CD8-positive, alpha-beta memory T cell (primary cell): Measurements from ENCODE around the gene BMP10. TPM values are rescaled to one million over a fixed set of nuclear protein-coding genes. Genes with fewer than 3 reads are reported as not detected.

Experiments
- CTCF ChIA-PET: fragments of 350-600 bp; sonication (Branson Sonifier 250); formaldehyde crosslinking; loops from one replicate; lab custom pipeline; 2021; ENCODE audit warnings: antibody characterized with exemption; lab: Charles Lee
- POLR2A ChIA-PET: fragments of 350-600 bp; sonication (Branson Sonifier 250); formaldehyde crosslinking; loops from one replicate; lab custom pipeline; 2021; ENCODE audit warnings: antibody characterized with exemption; lab: Charles Lee
- DNase-seq, 5 donors: peaks; one replicate each; pipeline versions ENCODE4 v3.0.0 to v3.0.0-alpha.2; 2020 to 2022; ENCODE audit warnings: mixed read lengths in 1 of 5
- H3K27ac ChIP-seq: one replicate; pipeline ENCODE4 v1.7.0; 2013; ENCODE audit warnings: low read depth, mild to moderate bottlenecking, low read length, moderate library complexity
- H3K27me3 ChIP-seq: 2 replicates; pipeline ENCODE4 v1.7.0; 2013; ENCODE audit warnings: low read length, mild to moderate bottlenecking; ENCODE audit not compliant: insufficient read depth, poor library complexity, severe bottlenecking
- H3K36me3 ChIP-seq: 2 replicates; pipeline ENCODE4 v1.7.0; 2013; ENCODE audit warnings: mild to moderate bottlenecking, low read length, moderate library complexity; ENCODE audit not compliant: insufficient read depth
- H3K4me1 ChIP-seq: 2 replicates; pipeline ENCODE4 v1.7.0; 2013; ENCODE audit warnings: mild to moderate bottlenecking, low read length, moderate library complexity; ENCODE audit not compliant: insufficient read depth
- H3K4me3 ChIP-seq: 2 replicates; pipeline ENCODE4 v1.7.0; 2013; ENCODE audit warnings: mild to moderate bottlenecking, low read length
- H3K9me3 ChIP-seq: 2 replicates; pipeline ENCODE4 v1.7.0; 2013; ENCODE audit warnings: mild to moderate bottlenecking, low read length
- H3K27ac Mint-ChIP-seq, 8 donors: one replicate each; pipeline ENCODE4 v1.8.0; 2020 to 2021; ENCODE audit warnings: mixed read lengths in 8 of 8, mild to moderate bottlenecking in 6 of 8, inconsistent platforms in 3 of 8, moderate library complexity in 3 of 8
- H3K27me3 Mint-ChIP-seq, 2 donors: one replicate each; pipeline ENCODE4 v1.8.0; 2020 to 2021; ENCODE audit warnings: mixed read lengths in 2 of 2, mild to moderate bottlenecking in 1 of 2, moderate library complexity in 1 of 2
- H3K36me3 Mint-ChIP-seq, 3 donors: one replicate each; pipeline ENCODE4 v1.8.0; 2020 to 2021; ENCODE audit warnings: mixed read lengths in 3 of 3, inconsistent platforms in 1 of 3, mild to moderate bottlenecking in 1 of 3
- H3K4me1 Mint-ChIP-seq, 3 donors: one replicate each; pipeline ENCODE4 v1.8.0; 2020 to 2021; ENCODE audit warnings: mixed read lengths in 3 of 3, inconsistent platforms in 1 of 3, mild to moderate bottlenecking in 1 of 3
- H3K4me3 Mint-ChIP-seq, 7 donors: one replicate each; pipeline ENCODE4 v1.8.0; 2020 to 2021; ENCODE audit warnings: mixed read lengths in 7 of 7, mild to moderate bottlenecking in 6 of 7, moderate library complexity in 4 of 7, inconsistent platforms in 2 of 7
- H3K9me3 Mint-ChIP-seq, 5 donors: one replicate each; pipeline ENCODE4 v1.8.0; 2020 to 2022; ENCODE audit warnings: mixed read lengths in 5 of 5, mild to moderate bottlenecking in 3 of 5, moderate library complexity in 2 of 5, inconsistent platforms in 1 of 5
- polyA plus RNA-seq: library from polyadenylated mRNA; unstranded; fragments of 300-500 nt; fragmentation: Illumina TruSeq; gene quantifications from one replicate; pipeline ENCODE4 v1.2.3, GENCODE V29; 2021
- total RNA-seq, 2 experiments: library from RNA; stranded (reverse); gene quantifications; one replicate each; pipeline ENCODE4 v1.2.3, GENCODE V29; 2021

The BMP10 gene
- total and polyA plus RNA-seq, 3 experiments from 2014 or later, result not detected

- Mint-ChIP-seq H3K4me3 (no peak overlapping the region), H3K36me3 (peaks cover 0 to 11% (median 0%) of the 10 kb centered on the region in 3 donors), H3K9me3 (peaks cover 0 to 1% (median 0%) of the 10 kb centered on the region in 5 donors), H3K4me1 (no peaks in the 10 kb centered on the region), H3K27ac (no peak overlapping the region), H3K27me3 (peaks cover 1 to 35% of the 10 kb centered on the region in 2 donors)
- CTCF ChIA-PET, result interaction anchor here (1.1 to 1.6 kb wide), 2 partner anchors 10 to 76 kb away, joined by 3 to 5 read pairs; no protein-coding TSS in a partner anchor
- no peaks in the 10 kb centered on the region for H3K9me3 ChIP-seq
- no peak overlapping the region for H3K4me3 ChIP-seq
- peaks cover 2% of the 10 kb centered on the region for H3K27me3 ChIP-seq
- H3K4me1 ChIP-seq, result no peaks in the 10 kb centered on the region
- H3K36me3 ChIP-seq, result no peaks in the 10 kb centered on the region
- POLR2A ChIA-PET, result no interaction called here
- no peak overlapping the region for H3K27ac ChIP-seq
- DNase-seq, result no peak
Observed at GRCh38 chr2:68849579-68850030, 21.6 kb downstream of the BMP10 start.

DNA sequence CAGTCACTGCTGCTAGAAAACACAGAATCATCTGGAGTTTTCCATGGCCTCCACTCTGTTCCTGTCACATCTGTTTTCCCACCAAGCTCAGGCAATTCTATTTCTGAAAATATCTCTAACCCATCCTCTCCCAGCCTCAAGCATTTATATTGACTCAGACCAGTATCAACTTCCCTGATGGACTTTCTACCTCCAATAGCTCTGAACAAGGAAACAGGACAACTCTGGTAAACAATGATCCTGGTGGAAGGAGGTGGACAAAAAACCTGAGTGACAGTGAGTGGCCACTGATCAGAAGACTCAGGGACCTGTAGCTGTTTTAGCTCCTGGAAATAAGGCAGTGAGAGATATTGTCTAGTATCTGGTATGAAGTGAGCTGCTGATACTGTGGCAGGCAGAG is 23.4 kb downstream of the BMP10 start:
- Mint-ChIP-seq H3K4me1 (no peaks in the 10 kb centered on the region), H3K9me3 (peaks cover 0 to 1% (median 0%) of the 10 kb centered on the region in 5 donors), H3K27ac (no peak overlapping the region), H3K36me3 (peaks cover 0 to 7% (median 0%) of the 10 kb centered on the region in 3 donors), H3K27me3 (peaks cover 1 to 31% of the 10 kb centered on the region in 2 donors), H3K4me3 (no peak overlapping the region)
- H3K9me3 ChIP-seq, result no peaks in the 10 kb centered on the region
- no peak for DNase-seq
- no peak overlapping the region for H3K27ac ChIP-seq
- ChIA-PET CTCF (interaction anchor here (0.8 to 1.8 kb wide), 6 partner anchors 8 to 139 kb away, joined by 3 to 5 read pairs (median 4); no protein-coding TSS in a partner anchor), POLR2A (no interaction called here)
- no peak overlapping the region for H3K4me3 ChIP-seq
- H3K27me3 ChIP-seq, result peaks cover 2% of the 10 kb centered on the region
- H3K4me1 ChIP-seq, result no peaks in the 10 kb centered on the region
- H3K36me3 ChIP-seq, result no peaks in the 10 kb centered on the region

GRCh38 chr2:68846091-68846490 is 25.1 kb downstream of the BMP10 start:
- Mint-ChIP-seq H3K27ac (no peak overlapping the region), H3K36me3 (peaks cover 0 to 6% (median 0%) of the 10 kb centered on the region in 3 donors), H3K4me1 (no peaks in the 10 kb centered on the region), H3K27me3 (peaks cover 1 to 31% of the 10 kb centered on the region in 2 donors), H3K4me3 (no peak overlapping the region), H3K9me3 (peaks cover 0 to 1% (median 0%) of the 10 kb centered on the region in 5 donors)
- POLR2A ChIA-PET, result no interaction called here
- no peak overlapping the region for H3K4me3 ChIP-seq
- H3K27me3 ChIP-seq, result peaks cover 2% of the 10 kb centered on the region
- H3K4me1 ChIP-seq, result no peaks in the 10 kb centered on the region
- CTCF ChIA-PET, result interaction anchor here (1.1 to 1.8 kb wide), 2 partner anchors 79 to 98 kb away, joined by 3 to 4 read pairs; no protein-coding TSS in a partner anchor
- no peaks in the 10 kb centered on the region for H3K36me3 ChIP-seq
- H3K27ac ChIP-seq, result no peak overlapping the region
- DNase-seq, result no peak
- no peaks in the 10 kb centered on the region for H3K9me3 ChIP-seq

GRCh38 chr2:68845043-68845442 is 26.2 kb downstream of the BMP10 start:
- H3K4me3 ChIP-seq, result no peak overlapping the region
- H3K4me1 Mint-ChIP-seq, result no peaks in the 10 kb centered on the region

GRCh38 chr2:68839260-68839833 is 31.9 kb downstream of the BMP10 start:
- DNase-seq, result peak in 1 of 5 donors; percentile 7
- H3K27ac Mint-ChIP-seq, result no peak overlapping the region
- no peak overlapping the region for H3K27ac ChIP-seq
- H3K36me3 ChIP-seq, result no peaks in the 10 kb centered on the region
- ChIA-PET POLR2A (interaction anchor here (0.6 to 1.0 kb wide), 2 partner anchors 14 to 88 kb away, joined by 3 read pairs; no protein-coding TSS in a partner anchor), CTCF (interaction anchor here (0.9 to 5.3 kb wide), 18 partner anchors 9 to 376 kb away, joined by 3 to 46 read pairs (median 4); no protein-coding TSS in a partner anchor)
- no peaks in the 10 kb centered on the region for H3K9me3 ChIP-seq
- no peak overlapping the region for H3K4me3 ChIP-seq
- no peaks in the 10 kb centered on the region for H3K36me3 Mint-ChIP-seq
- H3K27me3 ChIP-seq, result no peaks in the 10 kb centered on the region
- H3K4me3 Mint-ChIP-seq, result no peak overlapping the region
- peaks cover 8% of the 10 kb centered on the region for H3K4me1 ChIP-seq
- no peaks in the 10 kb centered on the region for H3K27me3 Mint-ChIP-seq
- peaks cover 6 to 27% (median 6%) of the 10 kb centered on the region in 3 donors for H3K4me1 Mint-ChIP-seq
- peaks cover 0 to 2% (median 0%) of the 10 kb centered on the region in 5 donors for H3K9me3 Mint-ChIP-seq

More at GRCh38 chr2:68845043-68845442, 26.2 kb downstream of the BMP10 start:
- no peak overlapping the region for H3K27ac ChIP-seq
- H3K4me3 Mint-ChIP-seq, result no peak overlapping the region
- H3K27ac Mint-ChIP-seq, result no peak overlapping the region
- H3K9me3 Mint-ChIP-seq, result peaks cover 0 to 2% (median 0%) of the 10 kb centered on the region in 5 donors
- ChIA-PET POLR2A (no interaction called here), CTCF (interaction anchor here (0.7 to 1.7 kb wide), 5 partner anchors 9 to 93 kb away, joined by 3 to 5 read pairs (median 4); no protein-coding TSS in a partner anchor)
- no peaks in the 10 kb centered on the region for H3K4me1 ChIP-seq
- peaks cover 0 to 6% (median 0%) of the 10 kb centered on the region in 3 donors for H3K36me3 Mint-ChIP-seq
- H3K27me3 ChIP-seq, result no peaks in the 10 kb centered on the region
- H3K27me3 Mint-ChIP-seq, result peaks cover 1 to 26% of the 10 kb centered on the region in 2 donors
- H3K9me3 ChIP-seq, result no peaks in the 10 kb centered on the region
- H3K36me3 ChIP-seq, result no peaks in the 10 kb centered on the region
- DNase-seq, result no peak

DNA sequence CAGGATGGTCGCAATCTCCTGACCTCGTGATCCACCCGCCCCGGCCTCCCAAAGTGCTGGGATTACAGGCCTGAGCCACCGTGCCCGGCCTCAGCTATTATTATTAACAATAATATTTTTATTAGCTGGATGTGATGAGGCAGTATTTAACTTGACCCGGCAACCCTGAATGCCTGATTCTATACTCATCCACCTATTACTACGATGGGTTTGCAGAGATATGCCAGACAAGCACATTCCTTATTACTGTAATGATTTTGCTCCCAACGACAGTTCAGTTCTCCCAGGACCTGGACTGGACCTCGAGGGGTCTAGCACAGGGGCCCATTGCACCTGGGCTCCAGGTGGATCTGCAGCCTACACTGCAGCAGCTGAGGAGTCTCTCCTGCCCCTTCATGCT is 32.6 kb downstream of the BMP10 start:
- Mint-ChIP-seq H3K4me1 (peaks cover 6 to 27% (median 6%) of the 10 kb centered on the region in 3 donors), H3K4me3 (peak overlapping the region in 1 of 7 donors; percentile 29), H3K36me3 (no peaks in the 10 kb centered on the region), H3K27me3 (no peaks in the 10 kb centered on the region), H3K27ac (no peak overlapping the region), H3K9me3 (peaks cover 0 to 2% (median 0%) of the 10 kb centered on the region in 5 donors)
- Histone ChIP-seq H3K4me1 (peaks cover 8% of the 10 kb centered on the region), H3K27me3 (no peaks in the 10 kb centered on the region), H3K9me3 (no peaks in the 10 kb centered on the region), H3K36me3 (no peaks in the 10 kb centered on the region), H3K27ac (no peak overlapping the region), H3K4me3 (no peak overlapping the region)
- no peak for DNase-seq
- ChIA-PET CTCF (interaction anchor here (0.7 to 5.3 kb wide), 20 partner anchors 9 to 375 kb away, joined by 3 to 46 read pairs (median 4); no protein-coding TSS in a partner anchor), POLR2A (interaction anchor here (1.0 kb wide), 1 partner anchor 15 kb away, joined by 3 read pairs; no protein-coding TSS in a partner anchor)

DNA sequence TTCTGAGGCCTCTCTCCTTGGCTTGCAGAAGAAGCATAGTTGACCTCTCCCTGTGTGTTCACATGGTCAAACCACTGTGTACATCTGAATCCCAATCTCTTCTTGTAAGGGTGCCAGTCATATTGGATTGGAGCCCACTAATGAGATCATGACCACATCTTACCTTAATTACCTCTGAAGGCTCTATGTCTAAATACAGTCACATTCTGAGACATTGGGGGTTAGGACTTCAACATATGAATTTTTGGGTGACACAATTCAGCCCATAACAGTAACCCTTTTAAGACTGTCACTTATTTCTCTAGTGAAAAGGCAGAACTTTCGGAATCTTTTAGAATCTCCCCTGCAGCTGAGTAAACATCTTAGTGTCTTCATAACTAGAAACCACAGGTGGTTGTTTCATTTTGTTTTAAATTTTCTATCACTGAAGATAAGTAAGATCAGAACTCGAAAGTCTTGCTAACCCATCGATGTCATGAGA is 33.3 kb downstream of the BMP10 start:
- Histone ChIP-seq H3K27ac (no peak overlapping the region), H3K36me3 (no peaks in the 10 kb centered on the region), H3K27me3 (no peaks in the 10 kb centered on the region), H3K9me3 (no peaks in the 10 kb centered on the region), H3K4me3 (no peak overlapping the region), H3K4me1 (peaks cover 8% of the 10 kb centered on the region)
- Mint-ChIP-seq H3K27me3 (no peaks in the 10 kb centered on the region), H3K36me3 (no peaks in the 10 kb centered on the region), H3K27ac (peak overlapping the region in 2 of 8 donors; percentile 31 to 42), H3K4me1 (peaks cover 9 to 31% (median 10%) of the 10 kb centered on the region in 3 donors), H3K9me3 (peaks cover 0 to 2% (median 0%) of the 10 kb centered on the region in 5 donors), H3K4me3 (peak overlapping the region in 1 of 7 donors; percentile 28)
- DNase-seq, result no peak
- ChIA-PET POLR2A (no interaction called here), CTCF (interaction anchor here (0.7 to 5.3 kb wide), 11 partner anchors 10 to 374 kb away, joined by 3 to 46 read pairs (median 3); no protein-coding TSS in a partner anchor)
